Pancreas (tissue), 10 donors: ENCODE measurements around the gene NXPH1. TPM values are rescaled to one million over a fixed set of nuclear protein-coding genes. Genes with fewer than 3 reads are reported as not detected.

Experiments
- ATAC-seq, 4 donors: fragments of 200-7000 bp; cut with Tn5 transposase; one replicate each; pipeline versions ENCODE4 v1.8.0 to v1.9.1; 2020; ENCODE audit warnings: mild to moderate bottlenecking in 4 of 4, moderate library complexity in 4 of 4
- DNase-seq, 6 donors: peaks; one replicate each; pipeline ENCODE4 v3.0.0-alpha.2; 2020
- FAIRE-seq: peaks from 2 replicates; lab custom pipeline; 2012; peaks lifted over from hg19 to GRCh38; lab: Jason Lieb, UNC
- H3K27ac ChIP-seq, 4 donors: fragments of 200-600 bp; sonication (generic); 1 replicate in 3 of 4; 2 replicates in 1 of 4; pipeline versions ENCODE4 v1.5.0 to v1.8.0; 2020
- H3K27me3 ChIP-seq, 4 donors: fragments of 200-600 bp; one replicate each; pipeline ENCODE4 v1.8.0; 2021
- H3K36me3 ChIP-seq, 3 donors: fragments of 200-600 bp; sonication (generic) in 1 of 3; one replicate each; pipeline versions ENCODE4 v1.5.0 to v1.8.0; 2020 to 2021
- H3K4me1 ChIP-seq, 3 donors: fragments of 200-600 bp; one replicate each; pipeline ENCODE4 v1.8.0; 2021
- H3K4me3 ChIP-seq, 4 donors: fragments of 200-600 bp; sonication (generic) in 2 of 4; one replicate each; pipeline versions ENCODE4 v1.5.0 to v1.8.0; 2020 to 2021
- H3K9me3 ChIP-seq, 4 donors: fragments of 200-600 bp; one replicate each; pipeline ENCODE4 v1.8.0; 2021
- CTCF ChIP-seq, 4 donors: fragments of 200-600 bp; sonication (generic) in 3 of 4; IDR thresholded peaks; one replicate each; pipeline versions ENCODE4 v1.5.0 to v1.8.0; 2021; ENCODE audit warnings: antibody characterized with exemption in 4 of 4
- WGBS, 2 donors: extraction: QIAGEN DNeasy Blood & Tissue Kit; methylation state at CpG; one replicate each; pipeline ENCODE4 v1.1.7; 2013; 5-methylcytosine and 5-hydroxymethylcytosine counted together
- intact Hi-C, 3 donors: fragments of 100-400 bp; cut with DNase I; formaldehyde crosslinking; loops; one replicate each; pipeline versions ENCODE4 v1.11.1 to v1.14.2; 2022
- polyA plus RNA-seq, 2 donors: library from polyadenylated mRNA; stranded (reverse); fragments of 200-250 nt; gene quantifications; one replicate each; pipeline ENCODE4 v1.2.3, GENCODE V29; 2013
- total RNA-seq, 6 donors: library from RNA; stranded (reverse); fragmentation: NEBNext Ultra II Directional in 4 of 6; extraction: Animal tissue kit (Norgen Biotek cat#: 25700) in 4 of 6; gene quantifications; one replicate each; pipeline versions ENCODE4 v1.2.1 to v1.2.4, GENCODE V29; 2021 to 2023
- donor health status: healthy with polysubstance abuse.
- donor health status: DM: no; HTN: no; CAD: no; lungs with moderate emphysema.
- donor health status: DM: no; HTN: no; CAD: no.
- donor health status: control.
- donor health status: control.
- donor health status: Bipolar disorder and iron deficiency.
- donor health status: DM: yes; HTN: yes; CAD: no.
- donor health status: DM: no; HTN: no; CAD: no.
- donor health status: DM: no; HTN: no; CAD: no.
- donor health status: DM: yes; HTN: yes; CAD: no.

NXPH1 gene
- total and polyA plus RNA-seq, 8 donors: not detected

- Histone ChIP-seq H3K4me1 (no peaks in the 10 kb centered on the region), H3K27ac (no peak overlapping the region), H3K9me3 (no peaks in the 10 kb centered on the region), H3K4me3 (no peak overlapping the region), H3K27me3 (no peaks in the 10 kb centered on the region), H3K36me3 (no peaks in the 10 kb centered on the region)
- no peak for TF ChIP-seq CTCF (IDR thresholded peaks at IDR 0.05)
- WGBS, 2 donors: 47 to 54% methylated on average over 3 of the region's 3 CpGs
- no peak for FAIRE-seq
- intact Hi-C loops: no loop called here
- ATAC-seq: no peak
- no peak for DNase-seq
These were observed 128.0 kb downstream of the NXPH1 start for GRCh38 chr7:8561449-8561848.

- no peak for TF ChIP-seq CTCF (IDR thresholded peaks at IDR 0.05)
- Histone ChIP-seq H3K4me1 (no peaks in the 10 kb centered on the region), H3K4me3 (no peak overlapping the region), H3K27ac (no peak overlapping the region), H3K9me3 (no peaks in the 10 kb centered on the region), H3K36me3 (no peaks in the 10 kb centered on the region), H3K27me3 (no peaks in the 10 kb centered on the region)
- 67 to 73% methylated on average over 3 of the region's 3 CpGs for WGBS, 2 donors
- intact Hi-C loops: no loop called here
- ATAC-seq (no peak), DNase-seq (no peak), FAIRE-seq (no peak)
These were observed 130.9 kb downstream of the NXPH1 start for GRCh38 chr7:8564281-8564680.

GRCh38 chr7:8566016-8566415 lies 132.6 kb downstream of the NXPH1 start:
- H3K9me3 ChIP-seq: no peaks in the 10 kb centered on the region
- no peaks in the 10 kb centered on the region for H3K4me1 ChIP-seq
- ATAC-seq: no peak
- H3K36me3 ChIP-seq: no peaks in the 10 kb centered on the region
- no peak for FAIRE-seq
- no peaks in the 10 kb centered on the region for H3K27me3 ChIP-seq
- TF ChIP-seq CTCF (IDR thresholded peaks at IDR 0.05): no peak
- no peak overlapping the region for H3K27ac ChIP-seq
- WGBS, 2 donors: 49 to 51% methylated on average over 2 of the region's 2 CpGs
- no peak overlapping the region for H3K4me3 ChIP-seq
- intact Hi-C loops: no loop called here
- no peak for DNase-seq

GRCh38 chr7:8567626-8568025 lies 134.2 kb downstream of the NXPH1 start:
- FAIRE-seq (no peak), ATAC-seq (no peak), DNase-seq (no peak)
- no peak for TF ChIP-seq CTCF (IDR thresholded peaks at IDR 0.05)
- intact Hi-C loops: no loop called here
- no peaks in the 10 kb centered on the region for H3K36me3 ChIP-seq
- H3K4me3 ChIP-seq: no peak overlapping the region
- H3K4me1 ChIP-seq: no peaks in the 10 kb centered on the region
- no peaks in the 10 kb centered on the region for H3K9me3 ChIP-seq
- H3K27me3 ChIP-seq: no peaks in the 10 kb centered on the region
- no peak overlapping the region for H3K27ac ChIP-seq
- 68 to 73% methylated on average over 4 of the region's 4 CpGs for WGBS, 2 donors

- Histone ChIP-seq H3K9me3 (no peaks in the 10 kb centered on the region), H3K4me3 (no peak overlapping the region), H3K27me3 (no peaks in the 10 kb centered on the region), H3K36me3 (no peaks in the 10 kb centered on the region), H3K4me1 (no peaks in the 10 kb centered on the region), H3K27ac (no peak overlapping the region)
- no peak for ATAC-seq
- no peak for TF ChIP-seq CTCF (IDR thresholded peaks at IDR 0.05)
- intact Hi-C loops: no loop called here
- WGBS, 2 donors: 70 to 80% methylated on average over 6 of the region's 6 CpGs
- no peak for FAIRE-seq
- no peak for DNase-seq
These were observed 146.3 kb downstream of the NXPH1 start for GRCh38 chr7:8579661-8580194.
